GM18505 (cell line): ENCODE measurements around the gene MNX1.

Source experiments
- ATAC-seq: cut with Tn5 transposase; IDR thresholded peaks from one replicate; pipeline ENCODE4 v1.9.1; 2021; ENCODE audit not compliant: unreplicated experiment
- POLR2A ChIP-seq: IDR thresholded peaks from 4 replicates; pipeline ENCODE4 v1.6.1; 2011; ENCODE audit warnings: borderline replicate concordance; ENCODE audit not compliant: insufficient read depth, insufficient read length; ENCODE audit errors: extremely low read depth

MNX1 gene

DNA sequence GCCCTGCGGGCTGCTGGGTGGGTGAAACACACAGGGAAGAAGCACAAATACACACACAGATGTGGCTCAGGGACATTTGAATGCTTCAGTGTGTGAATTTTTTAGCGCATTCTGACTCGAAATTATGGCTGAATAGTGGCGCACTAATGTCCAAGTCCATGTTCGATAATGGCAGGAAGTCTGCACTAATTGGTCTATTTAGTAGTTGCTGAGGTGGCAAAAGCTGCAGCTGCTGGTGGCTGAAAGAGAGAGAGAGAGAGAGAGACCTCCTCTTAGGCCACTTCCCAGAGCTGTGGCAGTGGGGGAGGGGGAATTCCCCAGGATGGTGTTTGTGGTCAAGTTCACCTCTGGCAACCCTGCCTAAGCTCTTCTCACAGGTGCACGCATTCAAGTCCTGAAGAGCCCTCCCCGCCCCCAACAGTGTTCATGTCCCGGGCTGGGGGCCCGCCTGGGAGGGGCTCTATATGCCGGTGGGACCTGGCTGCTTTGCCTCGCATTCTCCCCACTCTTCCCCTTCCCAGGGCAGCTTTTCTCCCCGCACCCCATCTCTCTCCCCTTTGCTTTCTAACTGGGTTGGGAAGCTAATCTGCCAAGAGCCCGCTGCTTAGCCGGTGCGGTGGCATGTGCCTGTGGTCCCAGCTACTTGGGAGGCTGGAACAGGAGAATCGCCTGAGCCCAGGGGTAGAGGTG lies 6.0 kb upstream of the MNX1 start:
- ATAC-seq: peak; percentile 66
- no peak for TF ChIP-seq POLR2A

DNA sequence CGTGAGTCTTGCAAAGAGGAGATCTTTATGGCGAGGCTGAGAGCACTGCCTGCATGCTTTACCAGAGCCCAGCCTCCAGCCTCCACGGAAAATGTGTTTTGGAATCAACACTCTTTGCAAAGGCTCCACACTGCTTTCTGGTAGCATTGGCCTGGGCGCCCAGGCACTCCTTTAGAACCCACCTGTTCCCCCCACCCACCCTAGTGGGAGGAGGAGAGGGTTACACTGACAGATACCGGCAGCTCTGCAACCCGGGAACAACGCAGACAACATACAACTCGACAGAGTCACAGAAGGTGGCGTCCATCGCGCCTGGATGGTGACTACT lies 5.5 kb upstream of the MNX1 start:
- ATAC-seq: no peak
- no peak for TF ChIP-seq POLR2A

DNA sequence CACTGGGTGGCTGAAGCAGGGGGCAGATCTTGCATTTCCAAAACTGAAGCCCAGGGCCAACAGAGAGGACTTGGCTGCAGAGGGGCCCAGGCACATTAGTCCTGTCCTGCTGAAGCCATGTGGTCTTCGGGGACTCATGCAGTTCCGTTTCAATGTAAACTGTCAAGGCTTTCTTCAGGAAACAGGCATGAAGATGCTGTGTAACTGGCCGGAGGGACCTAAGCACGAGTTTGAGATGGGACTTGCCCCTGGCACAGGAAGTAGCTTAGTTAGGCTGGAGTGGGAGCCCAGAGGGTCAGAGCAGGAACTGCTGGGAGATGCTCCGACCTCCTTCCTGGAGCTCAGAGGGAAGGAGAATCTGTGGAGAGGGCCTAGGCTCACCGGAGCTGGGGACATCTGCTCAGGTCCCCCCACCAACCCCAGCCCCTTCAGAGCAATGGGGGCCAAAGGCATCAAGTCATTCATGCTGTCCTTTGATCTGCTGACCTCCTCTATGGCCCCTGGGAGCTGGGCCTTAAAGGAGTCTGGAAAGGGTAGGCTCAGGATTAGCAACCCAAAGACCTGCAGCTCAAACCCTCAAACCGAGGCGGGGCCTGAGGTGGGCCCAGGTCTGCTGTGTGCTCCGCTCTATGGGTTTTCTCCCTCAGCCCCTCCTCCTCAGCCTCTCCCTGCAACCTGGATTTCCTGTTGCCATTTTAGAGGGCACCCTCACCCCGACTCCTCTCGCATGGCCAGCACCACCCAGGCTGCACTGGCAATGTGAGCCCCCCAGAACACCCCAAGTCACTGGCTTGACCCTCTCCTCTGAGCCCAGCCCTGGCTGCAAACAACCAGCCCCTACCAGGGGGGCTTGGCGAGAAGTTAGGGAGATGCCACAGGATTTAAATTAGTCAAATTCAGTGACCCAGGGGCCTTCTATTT lies 4.4 kb upstream of the MNX1 start:
- no peak for TF ChIP-seq POLR2A
- no peak for ATAC-seq

DNA sequence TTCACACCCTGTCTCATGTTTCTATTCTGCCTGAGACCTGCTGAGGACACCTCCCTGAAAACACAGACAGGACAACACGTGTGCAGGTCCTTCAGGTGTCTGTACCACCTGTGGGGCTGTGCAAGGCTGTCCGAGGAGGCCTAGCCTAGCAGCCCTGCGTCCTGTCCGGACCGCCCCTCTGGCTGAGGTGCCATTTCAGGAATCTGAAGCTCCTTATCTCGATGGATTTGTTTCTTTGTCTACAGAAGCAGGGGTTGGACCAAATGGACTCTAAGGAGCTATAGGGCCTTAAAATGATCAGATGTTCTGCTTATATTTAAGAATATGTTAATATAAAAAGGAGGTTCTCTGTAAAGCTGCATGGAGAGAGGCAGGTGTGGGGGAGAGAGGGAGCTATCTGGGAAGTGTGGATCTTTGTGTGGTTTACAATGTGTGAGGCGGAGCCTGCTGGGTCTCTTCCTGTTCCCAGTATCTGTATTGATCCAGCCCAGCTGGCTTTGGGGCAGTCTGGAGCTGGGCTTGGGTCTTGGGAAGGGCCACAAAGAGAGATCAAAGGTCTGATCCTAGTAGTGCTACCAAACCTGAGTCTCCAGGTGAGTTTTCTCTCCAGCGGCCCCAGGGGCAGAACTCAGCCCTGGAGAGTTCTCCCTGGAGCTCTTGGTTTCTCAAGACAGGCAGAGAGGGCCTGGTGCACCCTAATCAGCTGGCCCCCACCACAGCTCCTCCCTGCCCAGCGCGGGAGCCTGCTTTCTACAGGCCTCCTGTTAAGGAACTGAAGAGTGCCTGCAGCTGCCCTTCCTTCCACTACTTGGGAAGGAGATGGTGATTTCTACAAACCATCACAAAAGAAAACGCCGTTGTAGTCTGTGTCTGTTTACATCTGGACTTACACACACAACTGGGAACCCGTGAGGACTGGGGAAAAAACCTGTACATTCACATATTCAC lies 3.4 kb upstream of the MNX1 start:
- no peak for ATAC-seq
- TF ChIP-seq POLR2A: no peak

DNA sequence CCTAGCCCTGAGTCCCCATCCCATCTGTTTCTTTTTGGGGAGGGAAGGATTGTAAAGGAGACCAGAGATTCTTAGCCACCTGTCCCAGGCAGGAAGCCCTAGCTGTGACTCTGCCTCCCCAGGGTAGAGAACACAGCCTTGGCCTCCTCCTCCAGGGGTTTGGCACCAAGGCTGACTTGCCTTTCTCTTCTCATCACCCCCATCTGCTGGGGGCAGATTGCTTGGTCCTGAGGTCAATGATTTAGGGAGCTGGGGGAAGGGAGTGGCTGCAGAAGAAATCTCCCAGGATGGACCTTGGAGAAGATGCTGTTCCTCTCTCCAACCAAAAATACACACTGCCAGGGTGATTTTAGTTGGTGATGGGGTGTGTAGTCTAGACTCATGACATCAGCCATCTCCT lies 2.6 kb upstream of the MNX1 start:
- no peak for TF ChIP-seq POLR2A
- no peak for ATAC-seq

DNA sequence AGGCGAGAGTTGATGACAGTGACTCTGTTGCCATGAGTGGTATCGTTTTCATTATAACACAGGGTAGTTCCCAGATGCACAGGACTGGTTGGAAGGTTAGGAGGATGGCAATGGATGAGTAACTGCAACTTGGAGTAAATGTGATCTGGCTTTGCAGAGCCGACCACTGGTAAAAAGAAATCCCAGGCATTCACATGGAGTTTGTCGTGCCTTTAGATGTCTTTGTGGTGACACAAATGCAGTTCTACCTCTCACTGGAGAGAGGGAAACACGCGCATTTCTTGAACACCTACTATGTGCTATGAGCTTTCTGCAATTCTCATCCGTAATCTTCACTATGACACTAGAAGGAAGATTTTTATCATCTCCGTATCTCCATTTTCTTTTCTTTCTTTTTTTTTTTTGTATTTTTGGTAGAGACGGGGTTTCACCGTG lies 1.7 kb upstream of the MNX1 start:
- TF ChIP-seq POLR2A: no peak
- no peak for ATAC-seq

DNA sequence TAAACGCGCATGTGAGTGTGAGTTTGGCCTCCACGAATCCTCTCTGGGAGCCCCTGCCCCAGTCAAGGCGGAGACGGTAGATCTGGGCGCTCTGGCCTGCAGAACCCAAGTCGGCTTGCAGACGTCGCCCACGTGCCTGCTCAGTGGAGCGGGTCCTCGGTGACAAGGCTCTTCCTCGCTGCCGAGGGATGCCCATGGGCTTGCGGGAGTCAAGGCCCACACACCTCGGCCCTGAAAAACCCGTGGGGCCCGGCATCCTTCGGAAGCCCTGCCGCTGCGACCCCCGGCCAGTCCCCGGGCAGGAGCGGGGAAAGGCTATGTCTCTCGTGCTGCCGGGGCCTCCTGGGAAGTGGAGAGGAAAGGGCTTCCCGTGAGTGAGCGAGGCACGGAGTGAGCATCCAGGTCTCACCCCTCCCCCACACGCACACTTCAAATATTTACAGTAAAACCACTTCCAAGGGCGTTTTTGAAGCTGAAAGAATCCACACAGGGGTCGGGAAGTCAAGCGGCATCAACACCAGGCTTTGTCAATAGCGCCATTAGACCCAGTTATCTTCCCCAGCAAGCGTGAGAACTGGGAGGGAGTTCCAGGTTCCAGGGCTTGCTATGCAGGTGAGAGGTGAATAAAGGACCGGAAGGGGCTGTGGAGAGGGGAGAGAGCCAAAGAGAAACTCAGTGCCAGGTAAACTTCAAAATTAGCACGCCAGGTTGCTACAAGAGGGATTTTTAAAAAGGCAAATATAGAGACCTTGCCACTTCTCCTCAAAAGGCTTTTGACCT lies 1.1 kb upstream of the MNX1 start:
- peak; percentile 10 for ATAC-seq
- no peak for TF ChIP-seq POLR2A

DNA sequence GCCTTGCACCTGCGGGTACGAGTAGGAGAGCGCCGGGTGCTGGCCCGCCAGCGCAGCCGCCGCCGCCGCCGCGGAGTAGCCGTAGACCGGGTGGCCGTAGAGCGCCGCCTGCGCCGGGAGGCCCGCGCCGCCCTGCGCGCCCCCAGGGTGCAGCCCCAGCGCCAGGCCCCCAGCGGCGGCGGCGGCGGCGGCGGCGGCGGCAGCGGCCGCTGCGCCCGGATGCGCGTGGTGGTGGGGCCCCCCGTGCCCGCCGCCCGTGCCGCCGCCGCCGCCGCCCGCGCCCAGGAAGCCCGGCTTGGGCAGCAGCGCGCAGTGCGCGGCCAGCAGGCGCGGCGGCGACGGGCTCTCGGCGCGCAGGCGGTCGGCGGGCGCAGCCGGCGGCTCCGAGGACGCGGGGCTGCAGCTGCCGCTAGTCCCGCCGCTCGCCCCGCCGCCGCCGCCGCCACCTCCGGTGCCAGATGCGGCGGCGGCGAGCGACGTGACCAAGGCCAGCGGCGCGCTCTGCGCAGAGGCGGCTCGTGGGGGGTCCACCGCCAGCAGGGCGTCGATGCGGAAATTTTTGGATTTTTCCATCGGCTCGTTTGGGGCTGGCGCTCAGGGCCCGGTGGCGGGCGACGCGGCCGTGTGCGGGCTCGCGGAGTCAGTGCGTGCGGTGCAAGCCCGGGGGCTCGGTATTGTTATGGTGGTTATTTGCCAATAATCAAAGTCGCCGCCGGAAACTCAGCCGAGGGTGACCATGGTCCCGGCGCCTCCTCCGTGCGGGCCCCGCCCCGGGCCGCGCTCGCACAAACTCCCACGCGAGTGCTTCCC lies 480 bp downstream of the MNX1 start:
- TF ChIP-seq POLR2A: no peak
- peak; percentile 30 for ATAC-seq

DNA sequence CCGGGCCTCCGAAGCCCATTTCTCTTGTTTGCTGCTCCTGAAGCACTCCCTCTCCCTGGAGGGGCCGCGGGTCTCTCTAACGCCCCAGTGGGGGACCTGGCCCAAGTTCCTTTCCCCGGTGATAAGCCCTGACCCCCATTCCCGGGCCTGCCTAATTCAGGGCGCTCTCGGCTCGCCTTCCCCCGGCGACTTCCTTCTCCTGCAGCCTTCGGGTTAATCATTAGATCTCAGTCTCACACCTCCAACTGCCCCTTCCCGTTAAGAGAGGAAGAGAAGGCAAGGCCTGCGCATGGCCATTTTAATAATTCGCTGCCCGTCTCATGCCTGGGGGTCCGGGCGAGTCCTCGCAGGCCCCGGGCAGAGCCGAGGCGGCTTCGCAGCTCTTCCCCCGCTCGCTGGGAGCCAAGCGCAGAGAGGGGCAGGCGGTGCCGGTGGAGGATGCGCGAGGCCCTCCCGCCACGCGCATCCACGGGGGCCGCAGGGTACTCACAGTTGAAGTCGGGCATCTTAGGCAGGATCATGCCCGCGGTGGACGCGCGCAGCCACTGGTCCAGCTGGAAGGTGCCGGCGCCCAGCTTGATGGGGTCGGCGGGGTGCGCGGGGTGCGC lies 1.2 kb downstream of the MNX1 start:
- no peak for TF ChIP-seq POLR2A
- ATAC-seq: peak; percentile 13

DNA sequence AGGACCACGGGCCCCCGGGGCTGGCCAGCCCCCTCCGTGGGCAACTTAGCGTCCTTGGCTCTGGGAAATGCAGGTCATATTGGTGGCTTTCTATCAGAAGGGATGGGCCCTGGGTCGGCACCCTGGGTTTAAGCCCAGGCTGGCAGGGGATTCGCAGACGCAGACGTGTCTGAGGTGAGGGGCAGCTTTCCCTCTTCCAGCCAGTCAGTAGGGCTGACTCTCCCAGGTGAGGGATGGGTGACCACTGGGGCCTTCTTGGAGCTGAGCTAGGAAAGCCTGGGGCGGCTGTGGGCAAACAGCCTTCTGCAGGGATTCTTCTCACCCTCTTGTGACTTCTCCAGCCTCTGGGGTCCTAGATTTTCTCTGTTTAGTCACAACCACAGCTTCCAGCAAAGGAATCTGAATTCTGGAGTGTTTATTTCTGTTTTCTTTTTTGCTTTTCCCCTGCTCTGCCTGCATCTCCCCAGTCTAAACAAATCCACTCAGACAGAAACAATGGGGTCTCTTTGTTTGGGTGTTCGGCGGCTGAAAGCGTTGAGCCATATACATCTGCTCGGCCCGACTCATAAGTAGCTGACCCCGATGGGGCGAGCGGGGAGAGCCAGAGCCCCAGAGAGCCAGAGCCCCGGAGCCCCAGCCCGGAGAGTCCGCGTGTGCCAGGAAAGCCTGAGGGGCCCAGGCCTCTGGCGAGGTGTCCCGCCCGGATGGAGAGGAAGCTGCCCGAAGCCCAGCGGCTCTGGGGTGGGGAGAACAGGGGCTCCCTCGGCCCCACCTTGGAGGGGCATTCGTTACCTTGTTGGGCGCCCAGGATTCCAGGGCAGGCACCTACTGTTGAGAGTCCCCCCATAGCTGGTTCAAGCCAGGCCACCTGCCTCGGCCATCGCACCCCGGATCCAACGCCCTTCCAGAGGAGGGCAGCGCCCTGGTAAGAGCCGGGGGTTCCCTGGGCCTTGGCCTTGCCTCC lies 2.0 kb downstream of the MNX1 start:
- no peak for ATAC-seq

More for the DNA sequence above, 2.0 kb downstream of the MNX1 start:
- TF ChIP-seq POLR2A: no peak
